Muscle layer of colon (tissue), 2 donors: ENCODE results near the gene DIMT1.

ENCODE experiments used
- H3K27ac ChIP-seq: one replicate; pipeline ENCODE4 v1.7.0; 2013; ENCODE audit warnings: low read depth, mild to moderate bottlenecking, low read length, moderate library complexity
- H3K27me3 ChIP-seq, 2 donors: one replicate each; pipeline ENCODE4 v1.7.0; 2013; ENCODE audit warnings: low read length in 2 of 2, mild to moderate bottlenecking in 2 of 2; ENCODE audit not compliant: insufficient read depth in 2 of 2, control insufficient read depth in 1 of 2
- H3K36me3 ChIP-seq: one replicate; pipeline ENCODE4 v1.7.0; 2013; ENCODE audit warnings: mild to moderate bottlenecking, low read length; ENCODE audit not compliant: insufficient read depth
- H3K4me1 ChIP-seq: one replicate; pipeline ENCODE4 v1.7.0; 2013; ENCODE audit warnings: mild to moderate bottlenecking, low read length; ENCODE audit not compliant: insufficient read depth
- H3K4me3 ChIP-seq, 2 donors: one replicate each; pipeline ENCODE4 v1.7.0; 2013; ENCODE audit warnings: low read length in 2 of 2, low read depth in 1 of 2, mild to moderate bottlenecking in 1 of 2, moderate library complexity in 1 of 2
- H3K9ac ChIP-seq: one replicate; pipeline ENCODE4 v1.7.0; 2013; ENCODE audit warnings: low read length
- H3K9me3 ChIP-seq: one replicate; pipeline ENCODE4 v1.7.0; 2013; ENCODE audit warnings: mild to moderate bottlenecking, low read length
- donor health status: abdominal sarcoma.
- donor health status: Adenocarcinoma of cecum.

DIMT1 gene

DNA sequence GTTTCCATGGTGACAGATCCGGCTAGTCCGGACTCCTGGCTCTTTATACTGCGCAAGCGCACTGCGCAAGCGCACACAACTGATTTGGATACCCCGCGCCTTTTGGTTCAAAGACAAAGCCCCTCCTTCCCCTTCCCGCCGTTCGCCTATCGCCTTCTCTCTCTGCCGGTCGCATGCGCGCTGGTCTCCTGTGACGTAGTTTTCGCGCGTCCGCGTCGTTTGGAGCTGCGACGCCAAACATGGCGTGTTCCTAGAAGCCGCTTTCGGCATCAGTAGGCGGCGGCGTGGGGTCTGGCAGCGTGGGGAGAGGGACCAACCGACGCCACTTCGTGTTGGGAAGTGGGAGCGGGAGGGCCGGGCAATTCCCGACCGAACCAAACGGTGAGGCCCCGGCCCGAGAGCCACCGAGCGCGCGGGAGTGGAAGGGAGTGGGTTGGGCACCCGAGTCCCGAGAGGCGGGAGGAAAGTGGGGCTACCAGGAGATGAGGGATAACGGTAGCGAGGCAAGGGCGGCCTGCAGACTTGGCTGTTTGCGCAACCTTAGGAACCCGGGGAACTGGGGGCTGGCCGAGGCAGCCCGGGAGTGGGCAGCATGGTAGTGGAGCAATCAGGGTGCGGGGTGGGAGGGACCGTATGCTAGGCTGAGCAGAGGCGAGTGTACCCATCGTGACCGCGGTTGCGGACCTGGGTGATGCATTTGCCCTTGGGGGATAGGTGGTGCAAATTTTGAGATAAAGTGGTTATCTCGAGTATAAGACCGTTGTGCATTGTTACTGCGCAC is 9.0 kb upstream of the DIMT1 start, which contains the start of gene IPO11:
Gene IPO11, plus strand, starts transcription at position 215 of the 781 bp plus-strand sequence. CDS start 24,517 bp downstream, outside the sequence.
- Histone ChIP-seq H3K9me3 (no peaks in the 10 kb centered on the region), H3K27ac (peak within 1 kb of the TSS; percentile 85), H3K36me3 (no peaks in the 10 kb centered on the region), H3K4me3 (peak within 1 kb of the TSS; percentile 81 to 98), H3K27me3 (no peaks in the 10 kb centered on the region), H3K9ac (peak within 1 kb of the TSS; percentile 50), H3K4me1 (peaks cover 7% of the 10 kb centered on the region)

GRCh38 chr5:62395210-62395950 is 8.3 kb downstream of the DIMT1 start:
- Histone ChIP-seq H3K9ac (no peak overlapping the region), H3K4me3 (no peak overlapping the region), H3K27ac (no peak overlapping the region), H3K9me3 (no peaks in the 10 kb centered on the region), H3K36me3 (peaks cover 42% of the 10 kb centered on the region), H3K27me3 (no peaks in the 10 kb centered on the region), H3K4me1 (no peaks in the 10 kb centered on the region)

DNA sequence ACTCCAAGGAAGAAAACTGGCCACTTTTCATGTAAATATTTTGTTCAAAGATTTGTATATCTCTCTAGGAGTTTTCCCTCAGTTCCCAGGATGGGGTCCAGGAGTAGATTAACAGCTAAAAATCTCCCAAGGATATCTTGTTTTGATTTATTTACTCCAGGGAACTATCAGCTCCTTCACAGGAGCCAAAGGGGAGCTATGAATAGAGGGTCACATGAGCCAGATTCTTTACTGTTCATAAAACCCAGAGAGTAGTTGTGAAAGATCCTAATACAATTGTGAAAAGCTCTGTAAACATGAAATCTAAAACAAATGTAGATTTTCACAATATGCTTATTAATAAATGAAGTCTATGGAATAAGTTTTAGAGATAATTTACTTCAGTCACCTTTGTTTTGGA is 16.9 kb downstream of the DIMT1 start:
- Histone ChIP-seq H3K4me1 (no peaks in the 10 kb centered on the region), H3K36me3 (peaks cover 18% of the 10 kb centered on the region), H3K9ac (no peak overlapping the region), H3K27ac (no peak overlapping the region), H3K9me3 (no peaks in the 10 kb centered on the region), H3K27me3 (no peaks in the 10 kb centered on the region), H3K4me3 (no peak overlapping the region)

- no peak overlapping the region for H3K27ac ChIP-seq
- H3K27me3 ChIP-seq: no peaks in the 10 kb centered on the region
- H3K4me1 ChIP-seq: no peaks in the 10 kb centered on the region
- H3K9me3 ChIP-seq: no peaks in the 10 kb centered on the region
- peaks cover 22% of the 10 kb centered on the region for H3K36me3 ChIP-seq
- H3K4me3 ChIP-seq: no peak overlapping the region
- H3K9ac ChIP-seq: no peak overlapping the region
Observed at GRCh38 chr5:62385816-62386400, 17.8 kb downstream of the DIMT1 start.

DNA sequence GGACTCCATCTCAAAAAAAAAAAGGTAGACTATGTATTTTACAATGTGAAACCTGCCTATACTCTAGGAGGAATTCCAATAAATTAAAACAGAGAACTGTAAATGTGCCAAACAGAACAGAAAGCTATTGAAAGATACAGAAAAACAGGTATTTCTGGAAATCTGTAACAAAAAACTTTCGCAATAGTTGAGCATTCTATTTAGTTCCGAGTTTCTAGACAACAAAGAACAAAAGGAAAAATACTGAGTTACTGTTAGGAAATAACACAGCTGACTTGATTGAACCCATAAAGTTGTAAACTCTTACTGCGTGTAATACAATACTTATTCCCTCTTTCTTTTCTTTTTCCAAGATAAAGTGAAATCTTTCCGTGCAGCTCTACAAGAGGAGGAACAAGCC is 18.6 kb downstream of the DIMT1 start:
- Histone ChIP-seq H3K4me3 (no peak overlapping the region), H3K27me3 (no peaks in the 10 kb centered on the region), H3K9ac (no peak overlapping the region), H3K9me3 (no peaks in the 10 kb centered on the region), H3K4me1 (no peaks in the 10 kb centered on the region), H3K36me3 (peaks cover 26% of the 10 kb centered on the region), H3K27ac (no peak overlapping the region)

GRCh38 chr5:62376064-62376463 is 27.6 kb downstream of the DIMT1 start:
- Histone ChIP-seq H3K9me3 (no peaks in the 10 kb centered on the region), H3K27ac (no peak overlapping the region), H3K36me3 (peaks cover 41% of the 10 kb centered on the region), H3K27me3 (no peaks in the 10 kb centered on the region), H3K4me3 (no peak overlapping the region), H3K9ac (no peak overlapping the region), H3K4me1 (no peaks in the 10 kb centered on the region)

- no peak overlapping the region for H3K9ac ChIP-seq
- H3K4me3 ChIP-seq: no peak overlapping the region
- H3K4me1 ChIP-seq: no peaks in the 10 kb centered on the region
- no peak overlapping the region for H3K27ac ChIP-seq
- H3K27me3 ChIP-seq: no peaks in the 10 kb centered on the region
- H3K9me3 ChIP-seq: no peaks in the 10 kb centered on the region
- peaks cover 41% of the 10 kb centered on the region for H3K36me3 ChIP-seq
Observed at GRCh38 chr5:62375627-62376026, 28.1 kb downstream of the DIMT1 start.

DNA sequence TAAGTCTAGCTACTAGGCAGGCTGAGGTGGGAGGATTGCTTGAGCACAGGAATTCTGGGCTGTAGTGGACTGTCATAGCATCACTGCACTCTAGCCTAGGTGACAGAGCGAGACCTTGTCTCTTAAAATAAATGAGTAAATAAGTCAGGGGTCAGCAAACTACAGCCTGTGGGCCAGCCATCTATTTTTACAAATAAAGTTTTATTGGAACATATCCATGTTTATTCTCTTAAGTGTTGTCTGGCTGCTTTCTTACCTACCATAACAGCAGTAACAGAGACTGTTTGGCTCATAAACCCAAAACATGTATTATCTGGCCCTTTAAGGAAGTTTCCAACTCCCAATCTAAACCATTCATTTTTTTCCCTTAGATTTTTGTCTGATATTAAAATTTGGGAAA is 29.6 kb downstream of the DIMT1 start:
- H3K4me1 ChIP-seq: no peaks in the 10 kb centered on the region
- peaks cover 29% of the 10 kb centered on the region for H3K36me3 ChIP-seq
- no peak overlapping the region for H3K27ac ChIP-seq
- H3K4me3 ChIP-seq: no peak overlapping the region
- H3K27me3 ChIP-seq: no peaks in the 10 kb centered on the region
- no peaks in the 10 kb centered on the region for H3K9me3 ChIP-seq
- no peak overlapping the region for H3K9ac ChIP-seq

GRCh38 chr5:62373382-62373781 is 30.3 kb downstream of the DIMT1 start:
- no peaks in the 10 kb centered on the region for H3K27me3 ChIP-seq
- no peaks in the 10 kb centered on the region for H3K9me3 ChIP-seq
- no peak overlapping the region for H3K27ac ChIP-seq
- H3K9ac ChIP-seq: no peak overlapping the region
- H3K36me3 ChIP-seq: peaks cover 23% of the 10 kb centered on the region
- no peak overlapping the region for H3K4me3 ChIP-seq
- no peaks in the 10 kb centered on the region for H3K4me1 ChIP-seq

DNA sequence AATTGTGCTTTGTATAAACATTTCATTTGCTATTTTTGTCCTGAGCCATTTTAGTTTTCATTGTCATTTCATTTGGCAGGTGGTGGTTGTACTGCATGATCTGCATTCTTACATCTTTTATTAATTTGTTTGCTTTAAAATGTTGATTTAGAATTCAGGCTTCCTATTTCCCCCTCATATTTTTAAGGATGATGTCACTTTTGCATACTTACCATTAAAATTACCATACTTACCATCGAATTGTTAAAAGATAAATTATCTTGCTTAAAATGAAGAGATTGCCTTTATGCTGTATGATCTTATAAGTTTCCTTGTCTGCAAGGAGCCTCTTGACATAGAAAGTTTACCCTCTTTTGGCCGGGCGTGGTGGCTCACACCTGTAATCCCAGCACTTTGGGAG is 31.1 kb downstream of the DIMT1 start:
- no peak overlapping the region for H3K9ac ChIP-seq
- H3K4me1 ChIP-seq: no peaks in the 10 kb centered on the region
- no peak overlapping the region for H3K4me3 ChIP-seq
- H3K27ac ChIP-seq: no peak overlapping the region
- H3K36me3 ChIP-seq: peaks cover 16% of the 10 kb centered on the region
- no peaks in the 10 kb centered on the region for H3K9me3 ChIP-seq
- no peaks in the 10 kb centered on the region for H3K27me3 ChIP-seq

GRCh38 chr5:62371409-62371808 is 32.3 kb downstream of the DIMT1 start:
- H3K9ac ChIP-seq: no peak overlapping the region
- no peaks in the 10 kb centered on the region for H3K9me3 ChIP-seq
- peaks cover 17% of the 10 kb centered on the region for H3K36me3 ChIP-seq
- H3K4me1 ChIP-seq: no peaks in the 10 kb centered on the region
- H3K4me3 ChIP-seq: no peak overlapping the region
- H3K27ac ChIP-seq: no peak overlapping the region
- no peaks in the 10 kb centered on the region for H3K27me3 ChIP-seq
